Glutamatergic neuron (in vitro differentiated cells): ENCODE results near the gene CARNS1. TPM values are rescaled to one million over a fixed set of nuclear protein-coding genes. Genes with fewer than 3 reads are reported as not detected.

Source experiments
- DNase-seq: peaks from one replicate; pipeline ENCODE4 v3.0.0; 2022
- H3K27ac Mint-ChIP-seq: one replicate; pipeline ENCODE4 v1.8.0; 2020; ENCODE audit warnings: mild to moderate bottlenecking, mixed read lengths, inconsistent platforms; ENCODE audit not compliant: unreplicated experiment
- H3K27me3 Mint-ChIP-seq: one replicate; pipeline ENCODE4 v1.8.0; 2020; ENCODE audit warnings: mild to moderate bottlenecking, moderate library complexity, mixed read lengths, inconsistent platforms; ENCODE audit not compliant: unreplicated experiment
- H3K36me3 Mint-ChIP-seq: one replicate; pipeline ENCODE4 v1.8.0; 2020; ENCODE audit warnings: mild to moderate bottlenecking, mixed read lengths, inconsistent platforms; ENCODE audit not compliant: unreplicated experiment
- H3K4me1 Mint-ChIP-seq: one replicate; pipeline ENCODE4 v1.8.0; 2020; ENCODE audit warnings: mild to moderate bottlenecking, low read depth, mixed read lengths, inconsistent platforms; ENCODE audit not compliant: unreplicated experiment
- H3K4me3 Mint-ChIP-seq: one replicate; pipeline ENCODE4 v1.8.0; 2020; ENCODE audit warnings: mild to moderate bottlenecking, mixed read lengths, inconsistent platforms; ENCODE audit not compliant: unreplicated experiment
- H3K9me3 Mint-ChIP-seq: one replicate; pipeline ENCODE4 v1.8.0; 2020; ENCODE audit warnings: mild to moderate bottlenecking, moderate library complexity, mixed read lengths, inconsistent platforms; ENCODE audit not compliant: unreplicated experiment
- CTCF ChIP-seq: fragments of 200-600 bp; sonication (generic); IDR thresholded peaks from one replicate; pipeline ENCODE4 v1.5.0; 2021; ENCODE audit not compliant: partially characterized antibody, unreplicated experiment
- total RNA-seq: library from RNA; stranded (reverse); fragmentation: NEBNext Ultra II Directional; extraction: Animal tissue kit (Norgen Biotek cat#: 25700); gene quantifications from one replicate; pipeline ENCODE4 v1.2.1, GENCODE V29; 2021; ENCODE audit not compliant: unreplicated experiment

The CARNS1 gene
- total RNA-seq, 1 donor from 2014 or later, result 0.07 TPM

GRCh38 chr11:67408437-67409200 is 6.9 kb upstream of the CARNS1 start:
- Mint-ChIP-seq H3K4me1 (peaks cover 10% of the 10 kb centered on the region), H3K27ac (no peak overlapping the region), H3K27me3 (peaks cover 8% of the 10 kb centered on the region), H3K4me3 (no peak overlapping the region), H3K9me3 (no peaks in the 10 kb centered on the region), H3K36me3 (no peaks in the 10 kb centered on the region)
- TF ChIP-seq CTCF, result no peak
- no peak for DNase-seq

- TF ChIP-seq CTCF, result no peak
- peaks cover 10% of the 10 kb centered on the region for H3K4me1 Mint-ChIP-seq
- no peak for DNase-seq
- no peaks in the 10 kb centered on the region for H3K9me3 Mint-ChIP-seq
- no peak overlapping the region for H3K4me3 Mint-ChIP-seq
- H3K27me3 Mint-ChIP-seq, result peaks cover 8% of the 10 kb centered on the region
- H3K27ac Mint-ChIP-seq, result no peak overlapping the region
- no peaks in the 10 kb centered on the region for H3K36me3 Mint-ChIP-seq
These were observed 6.2 kb upstream of the CARNS1 start for GRCh38 chr11:67409261-67409666.

- no peak overlapping the region for H3K27ac Mint-ChIP-seq
- no peak for DNase-seq
- H3K4me1 Mint-ChIP-seq, result peaks cover 10% of the 10 kb centered on the region
- no peaks in the 10 kb centered on the region for H3K36me3 Mint-ChIP-seq
- H3K4me3 Mint-ChIP-seq, result no peak overlapping the region
- TF ChIP-seq CTCF, result no peak
- H3K27me3 Mint-ChIP-seq, result peaks cover 8% of the 10 kb centered on the region
- H3K9me3 Mint-ChIP-seq, result no peaks in the 10 kb centered on the region
These were observed 5.6 kb upstream of the CARNS1 start for GRCh38 chr11:67409781-67410368.

GRCh38 chr11:67410369-67410831 is 5.1 kb upstream of the CARNS1 start:
- H3K4me1 Mint-ChIP-seq, result peaks cover 10% of the 10 kb centered on the region
- TF ChIP-seq CTCF, result no peak
- H3K27ac Mint-ChIP-seq, result no peak overlapping the region
- H3K9me3 Mint-ChIP-seq, result no peaks in the 10 kb centered on the region
- no peak overlapping the region for H3K4me3 Mint-ChIP-seq
- no peaks in the 10 kb centered on the region for H3K36me3 Mint-ChIP-seq
- no peak for DNase-seq
- H3K27me3 Mint-ChIP-seq, result peaks cover 8% of the 10 kb centered on the region
